IgD-negative memory B cell (primary cell): ENCODE data around the gene DR1. TPM values are rescaled to one million over a fixed set of nuclear protein-coding genes. Genes with fewer than 3 reads are reported as not detected.

Experiments used
- H3K27ac Mint-ChIP-seq, 3 donors: one replicate each; pipeline ENCODE4 v1.8.0; 2020 to 2022; ENCODE audit warnings: mild to moderate bottlenecking in 3 of 3, mixed read lengths in 3 of 3, moderate library complexity in 1 of 3
- H3K27me3 Mint-ChIP-seq: one replicate; pipeline ENCODE4 v1.8.0; 2021; ENCODE audit warnings: mixed read lengths
- H3K36me3 Mint-ChIP-seq: one replicate; pipeline ENCODE4 v1.8.0; 2020; ENCODE audit warnings: mild to moderate bottlenecking, mixed read lengths
- H3K4me1 Mint-ChIP-seq, 3 donors: one replicate each; pipeline ENCODE4 v1.8.0; 2020 to 2022; ENCODE audit warnings: mixed read lengths in 3 of 3, mild to moderate bottlenecking in 1 of 3
- H3K4me3 Mint-ChIP-seq, 4 donors: one replicate each; pipeline ENCODE4 v1.8.0; 2020 to 2022; ENCODE audit warnings: mild to moderate bottlenecking in 4 of 4, mixed read lengths in 4 of 4, moderate library complexity in 3 of 4
- H3K9me3 Mint-ChIP-seq, 3 donors: one replicate each; pipeline ENCODE4 v1.8.0; 2020 to 2021; ENCODE audit warnings: mixed read lengths in 3 of 3, mild to moderate bottlenecking in 1 of 3
- polyA plus RNA-seq: library from polyadenylated mRNA; unstranded; fragments of 300-500 nt; fragmentation: Illumina TruSeq; gene quantifications from one replicate; pipeline ENCODE4 v1.2.3, GENCODE V29; 2021

DR1 gene
- polyA plus RNA-seq, 1 donor from 2014 or later = 69.4 TPM

GRCh38 chr1:93330196-93330595 is 15.5 kb upstream of the DR1 start:
- Mint-ChIP-seq H3K27me3 (no peaks in the 10 kb centered on the region), H3K4me1 (peaks cover 0 to 2% (median 0%) of the 10 kb centered on the region in 3 donors), H3K27ac (no peak overlapping the region), H3K4me3 (no peak overlapping the region), H3K36me3 (no peaks in the 10 kb centered on the region), H3K9me3 (no peaks in the 10 kb centered on the region)

- Mint-ChIP-seq H3K36me3 (no peaks in the 10 kb centered on the region), H3K4me3 (no peak overlapping the region)
Measured at GRCh38 chr1:93330617-93331016, 15.1 kb upstream of the DR1 start.

GRCh38 chr1:93331412-93331811 is 14.3 kb upstream of the DR1 start:
- H3K27me3 Mint-ChIP-seq = no peaks in the 10 kb centered on the region
- no peaks in the 10 kb centered on the region for H3K36me3 Mint-ChIP-seq
- no peak overlapping the region for H3K27ac Mint-ChIP-seq
- H3K4me3 Mint-ChIP-seq = no peak overlapping the region
- H3K4me1 Mint-ChIP-seq = peaks cover 0 to 2% (median 0%) of the 10 kb centered on the region in 3 donors
- H3K9me3 Mint-ChIP-seq = no peaks in the 10 kb centered on the region

More at GRCh38 chr1:93330617-93331016, 15.1 kb upstream of the DR1 start:
- H3K9me3 Mint-ChIP-seq = no peaks in the 10 kb centered on the region
- H3K27me3 Mint-ChIP-seq = no peaks in the 10 kb centered on the region
- H3K27ac Mint-ChIP-seq = no peak overlapping the region
- peaks cover 0 to 2% (median 0%) of the 10 kb centered on the region in 3 donors for H3K4me1 Mint-ChIP-seq

GRCh38 chr1:93332368-93332767 is 13.3 kb upstream of the DR1 start:
- no peaks in the 10 kb centered on the region for H3K36me3 Mint-ChIP-seq
- H3K27me3 Mint-ChIP-seq = no peaks in the 10 kb centered on the region
- no peak overlapping the region for H3K27ac Mint-ChIP-seq
- no peak overlapping the region for H3K4me3 Mint-ChIP-seq
- no peaks in the 10 kb centered on the region for H3K9me3 Mint-ChIP-seq
- H3K4me1 Mint-ChIP-seq = peaks cover 0 to 2% (median 0%) of the 10 kb centered on the region in 3 donors

- peak overlapping the region in 1 of 4 donors; percentile 25 for H3K4me3 Mint-ChIP-seq
- H3K27me3 Mint-ChIP-seq = no peaks in the 10 kb centered on the region
- H3K4me1 Mint-ChIP-seq = peaks cover 0 to 2% (median 0%) of the 10 kb centered on the region in 3 donors
- no peaks in the 10 kb centered on the region for H3K9me3 Mint-ChIP-seq
- H3K27ac Mint-ChIP-seq = peak overlapping the region in 1 of 3 donors; percentile 29
- H3K36me3 Mint-ChIP-seq = peaks cover 4% of the 10 kb centered on the region
Measured at GRCh38 chr1:93338387-93339146, 7.1 kb upstream of the DR1 start.

- H3K27me3 Mint-ChIP-seq = no peaks in the 10 kb centered on the region
- no peaks in the 10 kb centered on the region for H3K9me3 Mint-ChIP-seq
- H3K4me1 Mint-ChIP-seq = peaks cover 0 to 2% (median 2%) of the 10 kb centered on the region in 3 donors
- peaks cover 4% of the 10 kb centered on the region for H3K36me3 Mint-ChIP-seq
- H3K4me3 Mint-ChIP-seq = no peak overlapping the region
- no peak overlapping the region for H3K27ac Mint-ChIP-seq
Measured at GRCh38 chr1:93339171-93339697, 6.5 kb upstream of the DR1 start.

GRCh38 chr1:93340090-93340489 is 5.6 kb upstream of the DR1 start:
- Mint-ChIP-seq H3K27ac (no peak overlapping the region), H3K27me3 (no peaks in the 10 kb centered on the region), H3K4me1 (peaks cover 4 to 6% (median 5%) of the 10 kb centered on the region in 3 donors), H3K4me3 (no peak overlapping the region), H3K36me3 (peaks cover 4% of the 10 kb centered on the region), H3K9me3 (no peaks in the 10 kb centered on the region)

GRCh38 chr1:93344484-93344883 is 1.2 kb upstream of the DR1 start:
- peaks cover 26 to 34% (median 29%) of the 10 kb centered on the region in 3 donors for H3K4me1 Mint-ChIP-seq
- H3K36me3 Mint-ChIP-seq = no peaks in the 10 kb centered on the region
- peak overlapping the region in 1 of 4 donors; percentile 16 for H3K4me3 Mint-ChIP-seq
- no peaks in the 10 kb centered on the region for H3K9me3 Mint-ChIP-seq
- no peaks in the 10 kb centered on the region for H3K27me3 Mint-ChIP-seq
- no peak overlapping the region for H3K27ac Mint-ChIP-seq

- H3K36me3 Mint-ChIP-seq = no peaks in the 10 kb centered on the region
- H3K27ac Mint-ChIP-seq = peak overlapping the region; percentile 96 to 99 (median 97)
- peaks cover 30 to 40% (median 33%) of the 10 kb centered on the region in 3 donors for H3K4me1 Mint-ChIP-seq
- no peaks in the 10 kb centered on the region for H3K9me3 Mint-ChIP-seq
- H3K27me3 Mint-ChIP-seq = no peaks in the 10 kb centered on the region
- peak overlapping the region; percentile 95 to 100 (median 99) for H3K4me3 Mint-ChIP-seq
Measured at GRCh38 chr1:93344886-93345632, 648 bp upstream of the DR1 start.

GRCh38 chr1:93346421-93346993 is 800 bp downstream of the DR1 start:
- peak overlapping the region; percentile 96 to 99 (median 97) for H3K27ac Mint-ChIP-seq
- H3K27me3 Mint-ChIP-seq = no peaks in the 10 kb centered on the region
- H3K4me1 Mint-ChIP-seq = peaks cover 34 to 49% (median 39%) of the 10 kb centered on the region in 3 donors
- H3K36me3 Mint-ChIP-seq = peaks cover 2% of the 10 kb centered on the region
- peak overlapping the region; percentile 95 to 100 (median 99) for H3K4me3 Mint-ChIP-seq
- H3K9me3 Mint-ChIP-seq = no peaks in the 10 kb centered on the region

GRCh38 chr1:93347334-93347899 is 1.7 kb downstream of the DR1 start:
- H3K9me3 Mint-ChIP-seq = no peaks in the 10 kb centered on the region
- H3K27me3 Mint-ChIP-seq = no peaks in the 10 kb centered on the region
- H3K36me3 Mint-ChIP-seq = peaks cover 5% of the 10 kb centered on the region
- peak overlapping the region; percentile 95 to 100 (median 99) for H3K4me3 Mint-ChIP-seq
- H3K4me1 Mint-ChIP-seq = peaks cover 38 to 49% (median 42%) of the 10 kb centered on the region in 3 donors
- H3K27ac Mint-ChIP-seq = peak overlapping the region in 2 of 3 donors; percentile 96 to 97

GRCh38 chr1:93348104-93348728 is 2.5 kb downstream of the DR1 start:
- Mint-ChIP-seq H3K4me3 (peak overlapping the region; percentile 48 to 100 (median 97)), H3K9me3 (no peaks in the 10 kb centered on the region), H3K27me3 (no peaks in the 10 kb centered on the region), H3K4me1 (peaks cover 39 to 49% (median 42%) of the 10 kb centered on the region in 3 donors), H3K36me3 (peaks cover 5% of the 10 kb centered on the region), H3K27ac (no peak overlapping the region)

GRCh38 chr1:93349231-93350135 is 3.8 kb downstream of the DR1 start:
- Mint-ChIP-seq H3K27ac (no peak overlapping the region), H3K9me3 (no peaks in the 10 kb centered on the region), H3K36me3 (peaks cover 5% of the 10 kb centered on the region), H3K4me3 (peak overlapping the region; percentile 48 to 100 (median 94)), H3K4me1 (peaks cover 36 to 49% (median 41%) of the 10 kb centered on the region in 3 donors), H3K27me3 (no peaks in the 10 kb centered on the region)
